SU-DHL-6 (cell line): ENCODE data around the gene ELMO1.

ENCODE experiments used
- EZH2phosphoT487 ChIP-seq: fragments of 200-600 bp; sonication (generic), shearing (Covaris generic); conservative IDR thresholded peaks from 2 replicates; pipeline ENCODE4 v1.6.1; 2018; ENCODE audit warnings: mild to moderate bottlenecking, antibody characterized with exemption, low read length, moderate library complexity, mixed read lengths
- TF ChIP-seq, protein P1 (sequence below): fragments of 200-600 bp; sonication (generic); IDR thresholded peaks from one replicate; pipeline ENCODE4 v1.5.1; 2017; ENCODE audit warnings: antibody characterized with exemption, mild to moderate bottlenecking, low read length, moderate library complexity; ENCODE audit not compliant: insufficient read depth, poor library complexity, severe bottlenecking

DNA sequence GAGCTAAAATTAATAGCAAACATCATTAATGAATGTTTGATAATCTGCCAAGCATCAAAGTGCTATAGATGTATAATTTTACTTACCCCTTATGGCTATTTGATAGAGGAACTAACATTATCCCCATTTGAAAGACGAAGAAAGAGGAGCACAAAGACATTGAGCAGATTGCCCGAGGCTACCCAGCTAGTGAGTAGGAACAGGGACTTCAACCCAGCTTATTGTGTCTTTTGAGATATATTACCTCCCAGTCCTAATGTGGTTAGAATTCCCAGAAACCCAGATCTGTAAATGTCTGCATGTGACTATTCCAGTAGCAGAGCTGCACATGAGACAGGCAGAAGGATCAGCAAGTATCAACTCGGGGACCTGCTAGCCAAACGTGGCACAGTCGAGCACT is 564.3 kb downstream of the ELMO1 start:
- no peak for TF ChIP-seq EZH2phosphoT487
- TF ChIP-seq, protein P1, sequence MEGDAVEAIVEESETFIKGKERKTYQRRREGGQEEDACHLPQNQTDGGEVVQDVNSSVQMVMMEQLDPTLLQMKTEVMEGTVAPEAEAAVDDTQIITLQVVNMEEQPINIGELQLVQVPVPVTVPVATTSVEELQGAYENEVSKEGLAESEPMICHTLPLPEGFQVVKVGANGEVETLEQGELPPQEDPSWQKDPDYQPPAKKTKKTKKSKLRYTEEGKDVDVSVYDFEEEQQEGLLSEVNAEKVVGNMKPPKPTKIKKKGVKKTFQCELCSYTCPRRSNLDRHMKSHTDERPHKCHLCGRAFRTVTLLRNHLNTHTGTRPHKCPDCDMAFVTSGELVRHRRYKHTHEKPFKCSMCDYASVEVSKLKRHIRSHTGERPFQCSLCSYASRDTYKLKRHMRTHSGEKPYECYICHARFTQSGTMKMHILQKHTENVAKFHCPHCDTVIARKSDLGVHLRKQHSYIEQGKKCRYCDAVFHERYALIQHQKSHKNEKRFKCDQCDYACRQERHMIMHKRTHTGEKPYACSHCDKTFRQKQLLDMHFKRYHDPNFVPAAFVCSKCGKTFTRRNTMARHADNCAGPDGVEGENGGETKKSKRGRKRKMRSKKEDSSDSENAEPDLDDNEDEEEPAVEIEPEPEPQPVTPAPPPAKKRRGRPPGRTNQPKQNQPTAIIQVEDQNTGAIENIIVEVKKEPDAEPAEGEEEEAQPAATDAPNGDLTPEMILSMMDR, result no peak
